Measurements from ENCODE around the gene GSE1.

DNA sequence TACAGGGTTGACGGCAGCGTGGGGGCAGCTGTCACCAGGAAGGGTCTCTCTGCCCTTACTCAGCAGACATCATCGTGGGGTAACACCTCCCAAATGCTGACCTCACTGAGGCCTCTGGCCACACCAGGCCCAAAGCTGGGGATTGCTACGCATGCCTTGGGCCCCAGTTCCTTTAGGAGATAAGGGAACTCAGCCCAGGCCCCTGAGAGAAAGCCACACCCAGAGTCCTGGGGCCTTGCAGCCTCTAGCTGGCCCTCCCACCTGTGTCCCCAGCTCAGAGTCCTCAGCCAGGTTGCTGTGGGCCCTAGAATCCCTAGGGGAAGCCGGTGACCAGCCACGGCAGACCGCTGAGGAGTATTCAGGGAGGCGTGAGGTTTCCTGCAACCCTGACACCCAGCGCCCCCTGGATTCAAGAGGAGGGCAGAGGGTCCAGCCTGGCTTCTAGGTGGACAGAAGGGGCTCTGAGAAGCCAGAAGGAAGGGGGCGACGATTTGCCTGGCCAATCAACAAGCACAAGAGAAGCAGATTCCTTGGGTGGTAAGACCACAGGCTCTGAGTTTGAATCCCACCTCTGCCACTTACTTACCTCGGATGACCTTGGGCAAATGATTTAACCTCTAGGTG is 85.9 kb downstream of the GSE1 start:
- TF ChIP-seq, protein P1, sequence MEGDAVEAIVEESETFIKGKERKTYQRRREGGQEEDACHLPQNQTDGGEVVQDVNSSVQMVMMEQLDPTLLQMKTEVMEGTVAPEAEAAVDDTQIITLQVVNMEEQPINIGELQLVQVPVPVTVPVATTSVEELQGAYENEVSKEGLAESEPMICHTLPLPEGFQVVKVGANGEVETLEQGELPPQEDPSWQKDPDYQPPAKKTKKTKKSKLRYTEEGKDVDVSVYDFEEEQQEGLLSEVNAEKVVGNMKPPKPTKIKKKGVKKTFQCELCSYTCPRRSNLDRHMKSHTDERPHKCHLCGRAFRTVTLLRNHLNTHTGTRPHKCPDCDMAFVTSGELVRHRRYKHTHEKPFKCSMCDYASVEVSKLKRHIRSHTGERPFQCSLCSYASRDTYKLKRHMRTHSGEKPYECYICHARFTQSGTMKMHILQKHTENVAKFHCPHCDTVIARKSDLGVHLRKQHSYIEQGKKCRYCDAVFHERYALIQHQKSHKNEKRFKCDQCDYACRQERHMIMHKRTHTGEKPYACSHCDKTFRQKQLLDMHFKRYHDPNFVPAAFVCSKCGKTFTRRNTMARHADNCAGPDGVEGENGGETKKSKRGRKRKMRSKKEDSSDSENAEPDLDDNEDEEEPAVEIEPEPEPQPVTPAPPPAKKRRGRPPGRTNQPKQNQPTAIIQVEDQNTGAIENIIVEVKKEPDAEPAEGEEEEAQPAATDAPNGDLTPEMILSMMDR (IDR thresholded peaks at IDR 0.05; ENCODE audit: low read depth, low read length, poor library complexity, severe bottlenecking): no peak
- no peak for TF ChIP-seq EZH2phosphoT487 (IDR thresholded peaks at IDR 0.05; ENCODE audit: borderline replicate concordance, low read length)

All from DOHH2 (cell line).